Nephron progenitor cell (in vitro differentiated cells): ENCODE results near the gene PNPLA1.

Experiments
- DNase-seq: peaks from one replicate; pipeline ENCODE4 v3.0.0; 2021
- H3K27ac Mint-ChIP-seq: 2 replicates; pipeline ENCODE4 v1.8.0; 2021; ENCODE audit warnings: mild to moderate bottlenecking, moderate library complexity, mixed read lengths
- H3K27me3 Mint-ChIP-seq: 2 replicates; pipeline ENCODE4 v1.8.0; 2021; ENCODE audit warnings: mild to moderate bottlenecking, low read depth, mixed read lengths; ENCODE audit not compliant: poor library complexity
- H3K36me3 Mint-ChIP-seq: 2 replicates; pipeline ENCODE4 v1.8.0; 2021; ENCODE audit warnings: low read depth, mixed read lengths
- H3K4me1 Mint-ChIP-seq: 2 replicates; pipeline ENCODE4 v1.8.0; 2021; ENCODE audit warnings: mixed read lengths
- H3K4me3 Mint-ChIP-seq: 2 replicates; pipeline ENCODE4 v1.8.0; 2021; ENCODE audit warnings: mild to moderate bottlenecking, moderate library complexity, mixed read lengths
- H3K9me3 Mint-ChIP-seq: 2 replicates; pipeline ENCODE4 v1.8.0; 2021; ENCODE audit warnings: mild to moderate bottlenecking, moderate library complexity, mixed read lengths
- TF ChIP-seq, protein P1 (sequence below): fragments of 200-600 bp; sonication (generic); IDR thresholded peaks from 2 replicates; pipeline ENCODE4 v1.5.0; 2021; ENCODE audit warnings: antibody characterized with exemption

PNPLA1 gene

DNA sequence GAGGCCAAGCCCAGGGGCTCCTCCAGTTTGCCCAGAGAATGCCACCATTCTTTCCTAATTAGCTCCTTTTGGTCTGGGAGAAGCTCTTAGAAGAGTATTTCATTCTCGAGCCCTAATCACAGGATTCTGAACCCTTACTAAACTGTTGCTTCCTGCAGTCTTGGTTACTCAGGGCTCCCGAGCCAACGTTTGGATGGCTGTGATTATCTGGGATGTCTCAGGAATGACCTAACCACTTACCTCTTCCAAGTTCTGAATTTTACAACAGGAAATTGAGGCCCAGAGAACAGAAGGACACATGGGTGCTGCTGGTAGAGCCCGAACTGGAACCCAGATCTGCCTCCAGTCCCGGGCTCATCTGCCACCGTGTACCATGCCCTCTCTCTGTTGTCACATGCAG, 22.2 kb upstream of the PNPLA1 start:
- DNase-seq = no peak
- no peak overlapping the region for H3K27ac Mint-ChIP-seq

DNA sequence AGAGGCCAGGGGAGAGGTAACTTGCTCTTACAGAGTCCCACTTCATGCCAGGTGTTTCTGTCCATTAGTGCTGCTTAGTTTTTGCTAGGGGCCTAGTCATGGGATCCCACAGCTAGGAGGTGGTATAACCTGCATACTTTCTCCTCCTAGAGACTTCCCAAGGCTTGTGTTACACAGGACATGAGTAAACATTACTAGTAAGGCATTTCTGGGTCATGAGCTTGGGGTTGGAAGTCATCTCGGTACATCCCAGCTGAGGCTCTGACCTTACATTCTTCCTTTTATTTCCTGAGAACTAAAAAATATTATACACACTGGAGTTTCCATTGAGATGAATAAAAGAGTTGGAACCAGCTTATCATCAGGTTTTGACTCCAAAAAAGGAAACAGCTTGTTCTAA, 20.9 kb upstream of the PNPLA1 start:
- TF ChIP-seq, protein P1, sequence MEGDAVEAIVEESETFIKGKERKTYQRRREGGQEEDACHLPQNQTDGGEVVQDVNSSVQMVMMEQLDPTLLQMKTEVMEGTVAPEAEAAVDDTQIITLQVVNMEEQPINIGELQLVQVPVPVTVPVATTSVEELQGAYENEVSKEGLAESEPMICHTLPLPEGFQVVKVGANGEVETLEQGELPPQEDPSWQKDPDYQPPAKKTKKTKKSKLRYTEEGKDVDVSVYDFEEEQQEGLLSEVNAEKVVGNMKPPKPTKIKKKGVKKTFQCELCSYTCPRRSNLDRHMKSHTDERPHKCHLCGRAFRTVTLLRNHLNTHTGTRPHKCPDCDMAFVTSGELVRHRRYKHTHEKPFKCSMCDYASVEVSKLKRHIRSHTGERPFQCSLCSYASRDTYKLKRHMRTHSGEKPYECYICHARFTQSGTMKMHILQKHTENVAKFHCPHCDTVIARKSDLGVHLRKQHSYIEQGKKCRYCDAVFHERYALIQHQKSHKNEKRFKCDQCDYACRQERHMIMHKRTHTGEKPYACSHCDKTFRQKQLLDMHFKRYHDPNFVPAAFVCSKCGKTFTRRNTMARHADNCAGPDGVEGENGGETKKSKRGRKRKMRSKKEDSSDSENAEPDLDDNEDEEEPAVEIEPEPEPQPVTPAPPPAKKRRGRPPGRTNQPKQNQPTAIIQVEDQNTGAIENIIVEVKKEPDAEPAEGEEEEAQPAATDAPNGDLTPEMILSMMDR = no peak
- H3K27ac Mint-ChIP-seq = no peak overlapping the region
- no peaks in the 10 kb centered on the region for H3K36me3 Mint-ChIP-seq
- peaks cover 6% of the 10 kb centered on the region for H3K27me3 Mint-ChIP-seq
- H3K9me3 Mint-ChIP-seq = no peaks in the 10 kb centered on the region
- H3K4me1 Mint-ChIP-seq = peaks cover 40% of the 10 kb centered on the region
- no peak for DNase-seq
- H3K4me3 Mint-ChIP-seq = no peak overlapping the region

More for the DNA sequence above, 22.2 kb upstream of the PNPLA1 start:
- Mint-ChIP-seq H3K9me3 (no peaks in the 10 kb centered on the region), H3K4me1 (peaks cover 53% of the 10 kb centered on the region), H3K4me3 (no peak overlapping the region), H3K36me3 (no peaks in the 10 kb centered on the region), H3K27me3 (peaks cover 3% of the 10 kb centered on the region)
- TF ChIP-seq, protein P1 = no peak

DNA sequence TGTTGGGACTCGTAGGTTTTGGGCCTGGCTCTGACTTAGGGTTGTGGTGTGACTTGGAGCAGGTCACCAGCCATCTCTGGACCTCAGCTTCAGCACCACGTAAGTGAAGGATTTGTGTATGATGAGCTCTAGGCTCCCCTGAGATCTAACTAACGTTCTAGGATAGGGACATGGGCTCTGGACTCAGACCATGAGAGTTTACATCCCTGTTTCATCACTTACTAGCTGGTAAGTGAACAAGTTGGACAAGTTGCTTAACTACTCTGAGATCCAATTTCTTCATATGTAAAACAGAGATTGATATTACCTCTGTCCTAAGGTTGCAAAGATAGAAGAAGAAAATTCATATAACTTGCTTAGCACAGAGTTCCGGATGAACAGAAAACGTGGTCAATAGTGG, 20.3 kb upstream of the PNPLA1 start:
- TF ChIP-seq, protein P1 = no peak
- H3K27me3 Mint-ChIP-seq = peaks cover 6% of the 10 kb centered on the region
- no peak overlapping the region for H3K27ac Mint-ChIP-seq
- H3K9me3 Mint-ChIP-seq = no peaks in the 10 kb centered on the region
- H3K4me3 Mint-ChIP-seq = no peak overlapping the region
- no peak for DNase-seq
- H3K36me3 Mint-ChIP-seq = no peaks in the 10 kb centered on the region
- H3K4me1 Mint-ChIP-seq = peaks cover 34% of the 10 kb centered on the region

DNA sequence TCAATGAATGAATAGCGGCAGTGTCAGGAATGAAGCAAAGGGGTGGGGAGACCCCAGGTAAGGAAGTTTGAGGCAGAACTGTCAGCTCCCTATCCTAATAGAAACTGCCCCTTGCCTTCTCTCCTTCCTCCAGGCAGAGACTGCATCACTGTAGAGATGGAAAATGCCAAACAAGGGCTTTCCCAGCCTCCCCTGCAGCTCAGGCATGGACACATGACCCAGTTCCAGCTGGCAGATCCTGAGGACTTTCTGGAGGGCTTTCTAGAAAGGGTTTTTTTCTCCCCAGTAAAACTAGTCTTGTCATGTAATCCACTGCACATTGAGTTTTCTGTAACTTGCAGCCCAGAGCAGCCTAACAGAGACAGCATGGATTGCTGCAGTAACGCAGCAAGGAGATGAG, 17.9 kb upstream of the PNPLA1 start:
- Mint-ChIP-seq H3K36me3 (no peaks in the 10 kb centered on the region), H3K9me3 (peaks cover 6% of the 10 kb centered on the region), H3K4me1 (peaks cover 10% of the 10 kb centered on the region), H3K27me3 (peaks cover 8% of the 10 kb centered on the region), H3K4me3 (no peak overlapping the region), H3K27ac (no peak overlapping the region)
- TF ChIP-seq, protein P1 = no peak
- no peak for DNase-seq

DNA sequence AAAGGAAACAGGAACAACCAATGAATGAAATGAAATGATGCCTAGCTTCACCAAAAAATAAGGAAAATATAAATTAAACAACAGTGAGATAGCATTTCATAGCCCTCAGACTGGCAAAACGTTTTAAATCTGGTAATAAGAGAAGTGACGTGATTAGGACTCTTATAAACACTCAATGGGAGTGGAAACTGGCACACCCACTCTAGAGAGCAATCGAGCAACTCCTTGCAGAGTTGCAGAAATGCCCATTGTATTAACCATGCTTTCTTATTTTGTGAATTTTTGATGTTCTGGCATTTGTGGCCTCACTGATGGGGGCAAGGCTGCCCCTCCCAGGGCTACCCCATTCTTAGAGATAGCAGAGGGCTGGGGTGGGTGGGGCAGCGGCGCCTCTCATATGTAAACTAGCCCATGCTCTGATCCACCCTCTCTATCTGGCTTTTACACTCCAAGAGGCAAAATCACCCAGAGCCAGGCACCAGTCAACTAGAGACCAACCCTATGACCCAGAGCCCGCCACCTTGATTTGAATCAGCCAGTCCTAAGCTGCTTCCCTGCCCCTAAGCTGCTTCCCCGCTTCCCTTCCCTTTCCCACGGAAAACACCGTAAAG, 6.4 kb upstream of the PNPLA1 start:
- no peak for DNase-seq
- Mint-ChIP-seq H3K9me3 (peaks cover 14% of the 10 kb centered on the region), H3K27ac (no peak overlapping the region), H3K4me1 (peaks cover 3% of the 10 kb centered on the region), H3K4me3 (no peak overlapping the region), H3K36me3 (no peaks in the 10 kb centered on the region), H3K27me3 (peaks cover 16% of the 10 kb centered on the region)
- TF ChIP-seq, protein P1 = no peak

DNA sequence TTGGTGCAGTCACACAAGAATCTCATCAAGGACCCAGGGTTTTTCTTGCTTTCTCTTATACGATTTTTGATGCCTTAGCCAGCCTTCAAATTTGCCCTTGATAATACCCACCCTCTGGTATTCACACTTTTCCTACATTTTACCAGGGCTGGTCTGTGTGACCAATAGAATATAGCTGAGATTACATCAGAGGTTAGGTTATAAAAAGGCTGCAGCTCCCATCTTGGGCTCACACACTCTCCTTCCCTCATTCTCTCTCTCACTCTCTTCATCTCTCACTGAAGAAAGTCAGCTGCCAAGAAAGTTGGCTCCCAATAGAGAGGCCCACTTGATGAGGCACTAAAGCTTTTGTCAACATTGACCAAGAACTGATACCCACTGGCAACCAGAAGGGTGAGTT, 4.1 kb upstream of the PNPLA1 start:
- no peak overlapping the region for H3K27ac Mint-ChIP-seq
- TF ChIP-seq, protein P1 = no peak
- no peak for DNase-seq

More for the DNA sequence above, 4.1 kb upstream of the PNPLA1 start:
- no peak overlapping the region for H3K4me3 Mint-ChIP-seq
- H3K4me1 Mint-ChIP-seq = peaks cover 11% of the 10 kb centered on the region
- peaks cover 14% of the 10 kb centered on the region for H3K9me3 Mint-ChIP-seq
- peaks cover 16% of the 10 kb centered on the region for H3K27me3 Mint-ChIP-seq
- no peaks in the 10 kb centered on the region for H3K36me3 Mint-ChIP-seq
